ENCODE results near the gene EFNA2.

- TF ChIP-seq TAF1 (IDR thresholded peaks at IDR 0.05; ENCODE audit: borderline replicate concordance, low read depth, low read length) (no peak), POLR2A (IDR thresholded peaks at IDR 0.05; ENCODE audit: low read depth, low read length) (no peak), POLR2AphosphoS5 (IDR thresholded peaks at IDR 0.05; ENCODE audit: low read depth, low read length) (no peak)
These were observed 28.1 kb upstream of the EFNA2 start for GRCh38 chr19:1257475-1258162.

Measured in GM12892 (cell line).